ENCODE measurements around the gene STAP1. TPM values are rescaled to one million over a fixed set of nuclear protein-coding genes. Genes with fewer than 3 reads are reported as not detected.

STAP1 gene
- total and polyA plus RNA-seq, 12 donors, result 0.15 to 0.97 TPM; not detected in 10

DNA sequence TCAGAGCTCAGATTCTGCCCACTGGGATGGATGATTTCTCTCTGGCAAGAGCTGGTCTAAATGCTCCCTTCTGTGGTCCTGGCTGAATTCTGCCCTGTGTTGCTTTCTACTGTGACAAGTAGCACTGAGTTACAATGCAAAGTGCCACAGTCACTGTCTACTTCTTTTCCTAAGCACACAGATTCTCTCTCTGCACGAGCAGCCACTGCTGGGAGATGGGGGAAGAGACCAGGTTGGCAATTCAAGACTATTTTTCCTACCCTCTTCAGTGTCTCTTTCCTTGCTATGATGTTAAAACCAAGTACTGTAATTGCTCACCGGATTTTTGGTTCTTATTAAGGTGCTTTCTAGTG, 45.5 kb downstream of the STAP1 start:
- WGBS, 2 donors, result 79 to 87% methylated on average over 2 of the region's 2 CpGs
- H3K27ac ChIP-seq, result no peak overlapping the region
- TF ChIP-seq, protein P1, sequence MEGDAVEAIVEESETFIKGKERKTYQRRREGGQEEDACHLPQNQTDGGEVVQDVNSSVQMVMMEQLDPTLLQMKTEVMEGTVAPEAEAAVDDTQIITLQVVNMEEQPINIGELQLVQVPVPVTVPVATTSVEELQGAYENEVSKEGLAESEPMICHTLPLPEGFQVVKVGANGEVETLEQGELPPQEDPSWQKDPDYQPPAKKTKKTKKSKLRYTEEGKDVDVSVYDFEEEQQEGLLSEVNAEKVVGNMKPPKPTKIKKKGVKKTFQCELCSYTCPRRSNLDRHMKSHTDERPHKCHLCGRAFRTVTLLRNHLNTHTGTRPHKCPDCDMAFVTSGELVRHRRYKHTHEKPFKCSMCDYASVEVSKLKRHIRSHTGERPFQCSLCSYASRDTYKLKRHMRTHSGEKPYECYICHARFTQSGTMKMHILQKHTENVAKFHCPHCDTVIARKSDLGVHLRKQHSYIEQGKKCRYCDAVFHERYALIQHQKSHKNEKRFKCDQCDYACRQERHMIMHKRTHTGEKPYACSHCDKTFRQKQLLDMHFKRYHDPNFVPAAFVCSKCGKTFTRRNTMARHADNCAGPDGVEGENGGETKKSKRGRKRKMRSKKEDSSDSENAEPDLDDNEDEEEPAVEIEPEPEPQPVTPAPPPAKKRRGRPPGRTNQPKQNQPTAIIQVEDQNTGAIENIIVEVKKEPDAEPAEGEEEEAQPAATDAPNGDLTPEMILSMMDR (IDR thresholded peaks at IDR 0.05), result no peak
- DNase-seq (no peak), ATAC-seq (no peak)
- H3K9me3 ChIP-seq, result peaks cover 0 to 5% (median 0%) of the 10 kb centered on the region in 11 donors
- no peaks in the 10 kb centered on the region for H3K36me3 ChIP-seq
- no peaks in the 10 kb centered on the region for H3K4me1 ChIP-seq
- intact Hi-C loops (cut with DNase I), result no loop called here
- no peak overlapping the region for H3K4me3 ChIP-seq
- peaks cover 0 to 3% (median 0%) of the 10 kb centered on the region in 7 donors for H3K27me3 ChIP-seq

DNA sequence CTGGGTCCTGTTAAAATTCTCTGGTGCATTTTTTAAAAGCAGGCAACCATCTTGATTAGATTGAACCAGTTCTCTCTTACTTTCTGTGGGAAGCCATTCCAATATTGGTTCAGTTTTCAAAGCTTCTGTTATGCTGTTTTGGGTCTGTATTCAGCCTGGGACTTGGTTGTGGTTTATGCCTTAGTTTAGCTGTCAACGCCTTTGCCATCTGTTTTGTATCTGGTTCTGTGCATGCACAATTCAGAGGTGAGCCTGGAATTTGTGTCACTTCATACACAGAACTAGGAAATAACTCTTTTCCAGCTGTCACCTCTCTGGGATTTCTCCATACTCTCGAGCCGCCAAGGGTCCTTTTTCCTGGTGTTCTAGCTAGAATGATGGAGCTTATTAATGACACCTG, 46.2 kb downstream of the STAP1 start:
- 29 to 48% methylated on average over 3 of the region's 3 CpGs for WGBS, 2 donors
- ATAC-seq, result no peak
- Histone ChIP-seq H3K27me3 (peaks cover 0 to 3% (median 0%) of the 10 kb centered on the region in 7 donors), H3K4me1 (no peaks in the 10 kb centered on the region), H3K9me3 (peaks cover 0 to 7% (median 1%) of the 10 kb centered on the region in 11 donors), H3K4me3 (no peak overlapping the region), H3K27ac (no peak overlapping the region), H3K36me3 (no peaks in the 10 kb centered on the region)
- intact Hi-C loops (cut with DNase I), result no loop called here
- TF ChIP-seq, protein P1 (IDR thresholded peaks at IDR 0.05), result no peak
- DNase-seq, result no peak

DNA sequence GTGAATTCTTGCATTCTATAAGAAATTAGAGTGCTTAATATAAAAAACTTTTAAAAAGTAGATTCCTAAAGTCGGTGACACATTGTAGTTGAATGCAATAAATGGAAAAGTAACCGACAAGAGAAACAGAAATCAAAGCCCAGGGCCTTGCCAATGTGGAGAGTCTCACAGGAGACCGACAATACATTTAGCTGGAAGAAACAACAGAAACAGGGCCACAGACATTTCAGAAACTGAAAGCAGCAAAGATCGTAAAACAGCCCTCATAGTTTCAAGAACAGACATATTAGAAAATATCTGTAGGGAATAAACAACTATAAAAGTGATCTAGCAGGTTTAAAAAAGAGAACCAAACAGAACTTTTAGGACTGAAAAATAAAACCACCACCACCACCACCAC, 49.5 kb downstream of the STAP1 start:
- Histone ChIP-seq H3K36me3 (peaks cover 0 to 3% (median 0%) of the 10 kb centered on the region in 9 donors), H3K27me3 (peaks cover 0 to 3% (median 0%) of the 10 kb centered on the region in 7 donors), H3K4me1 (no peaks in the 10 kb centered on the region), H3K9me3 (peaks cover 0 to 26% (median 9%) of the 10 kb centered on the region in 11 donors), H3K27ac (no peak overlapping the region), H3K4me3 (no peak overlapping the region)
- intact Hi-C loops (cut with DNase I), result no loop called here
- ATAC-seq (no peak), DNase-seq (no peak)
- TF ChIP-seq, protein P1 (IDR thresholded peaks at IDR 0.05), result no peak
- 89 to 94% methylated on average over 4 of the region's 4 CpGs for WGBS, 2 donors

DNA sequence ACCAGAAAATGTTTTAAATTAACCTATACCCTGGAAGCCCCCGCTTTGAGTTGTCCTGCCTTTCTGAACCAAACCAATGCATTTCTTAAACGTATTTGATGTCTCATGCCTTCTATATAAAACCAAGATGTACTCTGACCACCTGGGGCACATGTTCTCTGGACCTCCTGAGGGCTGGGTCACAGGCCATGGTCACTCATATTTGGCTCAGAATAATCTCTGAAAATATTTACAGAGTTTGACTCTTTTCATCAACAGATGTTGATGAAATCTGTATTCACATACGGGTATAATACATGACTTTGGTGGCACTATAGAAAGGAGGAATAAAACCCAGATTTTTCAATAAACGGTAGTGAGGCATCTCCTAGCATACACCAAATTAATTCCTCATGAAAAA, 55.7 kb downstream of the STAP1 start:
- H3K36me3 ChIP-seq, result peaks cover 0 to 51% (median 4%) of the 10 kb centered on the region in 9 donors
- H3K9me3 ChIP-seq, result peaks cover 0 to 37% (median 9%) of the 10 kb centered on the region in 11 donors
- no peak overlapping the region for H3K4me3 ChIP-seq
- H3K27ac ChIP-seq, result no peak overlapping the region
- 96 to 97% methylated on average over 4 of the region's 4 CpGs for WGBS, 2 donors
- H3K4me1 ChIP-seq, result no peaks in the 10 kb centered on the region
- TF ChIP-seq, protein P1 (IDR thresholded peaks at IDR 0.05), result no peak
- intact Hi-C loops (cut with DNase I), result no loop called here
- H3K27me3 ChIP-seq, result no peaks in the 10 kb centered on the region
- ATAC-seq (no peak), DNase-seq (no peak)

Measured in heart right ventricle (tissue), 16 donors.